Fibroblast of villous mesenchyme (primary cell): ENCODE data around the gene LIF. TPM values are rescaled to one million over a fixed set of nuclear protein-coding genes. Genes with fewer than 3 reads are reported as not detected.

Source experiments
- DNase-seq: peaks from one replicate; pipeline ENCODE4 v3.0.0-alpha.2; 2010; ENCODE audit warnings: low read depth
- H3K4me3 ChIP-seq: 2 replicates; pipeline ENCODE4 v1.5.1; 2011; ENCODE audit warnings: low read depth, mild to moderate bottlenecking, low read length
- CTCF ChIP-seq: IDR thresholded peaks from 2 replicates; pipeline ENCODE4 v1.5.1; 2012; ENCODE audit warnings: low read depth, mild to moderate bottlenecking, low read length; ENCODE audit not compliant: insufficient read depth
- total RNA-seq: library from RNA; depleted of rRNA; stranded (reverse); fragments of >200 nt; gene quantifications from 2 replicates; pipeline ENCODE4 v1.2.3, GENCODE V29; 2012

LIF gene
- total RNA-seq, 1 donor: 7.8 TPM

- no peak overlapping the region for H3K4me3 ChIP-seq
- DNase-seq: no peak
- TF ChIP-seq CTCF: no peak
Observed at GRCh38 chr22:30192427-30192826, 54.1 kb downstream of the LIF start.

- TF ChIP-seq CTCF: no peak
- DNase-seq: no peak
- H3K4me3 ChIP-seq: no peak overlapping the region
Observed at GRCh38 chr22:30191040-30191701, 55.4 kb downstream of the LIF start.

- no peak overlapping the region for H3K4me3 ChIP-seq
- TF ChIP-seq CTCF: no peak
- DNase-seq: no peak
Observed at GRCh38 chr22:30190574-30190973, 56.0 kb downstream of the LIF start.

Other genes with a start within 250 kb of the LIF start
- gene HORMAD2, start 166.3 kb downstream of the LIF start, total RNA-seq: not detected in 2 replicates
- gene OSM, start 20.1 kb upstream of the LIF start, total RNA-seq: 0.43 TPM in 1 of 2 replicates, not detected in the other
- gene CASTOR1, start 42.7 kb upstream of the LIF start, total RNA-seq: 1.6 and 4.3 TPM in 2 replicates
- gene TBC1D10A, start 80.2 kb upstream of the LIF start, total RNA-seq: 26.4 and 29.8 TPM in 2 replicates
- 23.5 and 27.2 TPM in 2 replicates for gene SF3A1, start 110.1 kb upstream of the LIF start, total RNA-seq
- gene CCDC157, start 110.2 kb upstream of the LIF start, total RNA-seq: 1.3 and 2.6 TPM in 2 replicates
- gene RNF215, start 140.7 kb upstream of the LIF start, total RNA-seq: 19.6 and 20.3 TPM in 2 replicates
- gene SEC14L2, start 150.3 kb upstream of the LIF start, total RNA-seq: 9.5 and 12.2 TPM in 2 replicates
- 10.8 and 11.3 TPM in 2 replicates for gene MTFP1, start 179.0 kb upstream of the LIF start, total RNA-seq
- not detected in 2 replicates for gene SEC14L3, start 225.3 kb upstream of the LIF start, total RNA-seq